PFSK-1 (cell line): ENCODE results near the gene MZF1.

Experiments
- POLR2AphosphoS5 ChIP-seq: IDR thresholded peaks from 2 replicates; pipeline ENCODE4 v1.6.1; 2012; ENCODE audit warnings: low read depth, mild to moderate bottlenecking, control low read depth, low read length, moderate library complexity
- REST ChIP-seq, 2 experiments: IDR thresholded peaks; 2 replicates each; pipeline versions ENCODE4 v1.6.1 to v1.8.0; 2011 to 2012; ENCODE audit warnings: low read depth in 2 of 2, low read length in 2 of 2, control low read depth in 1 of 2, inconsistent platforms in 1 of 2, mild to moderate bottlenecking in 1 of 2, moderate library complexity in 1 of 2; ENCODE audit not compliant: insufficient read depth in 1 of 2

- TF ChIP-seq REST (IDR thresholded peaks at IDR 0.05; ENCODE audit: insufficient read depth in 1 of 2, low read depth in 2 of 2, low read length in 2 of 2): no peak
- TF ChIP-seq POLR2AphosphoS5: no peak
Observed at GRCh38 chr19:58552655-58553054, 20.5 kb downstream of the MZF1 start.
